ENCODE data around the gene HOXA6. TPM values are rescaled to one million over a fixed set of nuclear protein-coding genes. Genes with fewer than 3 reads are reported as not detected.

HOXA6 gene
- polyA plus RNA-seq, 1 experiment = 1.2 TPM

DNA sequence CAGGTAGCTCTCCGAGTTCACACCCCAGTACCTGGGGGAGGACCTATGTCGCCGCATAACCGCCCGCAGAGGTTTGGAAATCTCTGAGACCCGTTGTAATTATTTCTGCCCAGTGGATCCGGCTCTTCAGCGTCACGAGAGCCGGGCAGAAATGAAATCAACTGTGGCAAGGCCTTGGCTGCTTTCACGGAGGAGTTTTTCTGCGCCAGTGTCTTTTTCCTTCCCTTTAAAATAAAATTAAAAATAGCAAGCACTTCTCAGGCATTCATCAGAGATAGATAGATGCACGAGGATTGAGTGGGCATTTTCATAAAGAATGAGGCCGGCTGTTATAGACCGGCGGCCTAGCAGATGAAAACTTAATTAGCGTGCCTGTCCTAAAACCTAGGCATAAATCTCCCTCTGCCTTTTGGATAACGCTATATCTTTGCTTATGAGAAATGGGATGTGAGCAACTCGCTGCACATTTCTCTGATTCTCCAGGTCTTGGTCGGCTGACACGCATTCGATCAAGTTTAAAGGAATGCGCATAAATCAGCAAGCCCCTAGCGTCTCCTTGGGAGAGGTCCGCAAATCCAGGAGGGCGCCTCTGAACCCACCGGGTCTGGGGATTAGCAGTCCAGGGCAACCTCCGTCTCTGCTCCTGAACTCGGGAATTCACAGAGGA lies 45.9 kb upstream of the HOXA6 start:
- POLR2A ChIA-PET = interaction anchor here (0.7 kb wide), 1 partner anchor 10 kb away, joined by 4 read pairs; no protein-coding TSS in a partner anchor
- no peak for TF ChIP-seq CTCF (IDR thresholded peaks at IDR 0.05; ENCODE audit: low read depth, low read length)
- H3K4me3 ChIP-seq (ENCODE audit: low read depth, low read length) = no peak overlapping the region
- CTCF ChIA-PET = interaction anchor here (0.8 to 3.2 kb wide), 3 partner anchors 14 to 906 kb away, joined by 3 to 41 read pairs (median 3); no protein-coding TSS in a partner anchor
- H3K9me3 ChIP-seq (ENCODE audit: control insufficient read depth, insufficient read depth, low read length) = peaks cover 11% of the 10 kb centered on the region; the same call in 1 of the 2 replicates
- H3K27ac ChIP-seq (ENCODE audit: low read depth, low read length) = no peak overlapping the region
- H3K27me3 ChIP-seq (ENCODE audit: control insufficient read depth, insufficient read depth, low read length) = peaks cover 88% of the 10 kb centered on the region
- DNase-seq (ENCODE audit: low read depth, low spot score) = no peak

GRCh38 chr7:27192546-27193334 lies 45.2 kb upstream of the HOXA6 start:
- no peak overlapping the region for H3K27ac ChIP-seq (ENCODE audit: low read depth, low read length)
- peaks cover 15% of the 10 kb centered on the region; the same call in 1 of the 2 replicates for H3K9me3 ChIP-seq (ENCODE audit: control insufficient read depth, insufficient read depth, low read length)
- CTCF ChIA-PET = interaction anchor here (0.8 to 1.0 kb wide), 2 partner anchors 14 to 907 kb away, joined by 3 read pairs; no protein-coding TSS in a partner anchor
- no peak for TF ChIP-seq CTCF (IDR thresholded peaks at IDR 0.05; ENCODE audit: low read depth, low read length)
- DNase-seq (ENCODE audit: low read depth, low spot score) = no peak
- POLR2A ChIA-PET = interaction anchor here (0.6 kb wide), 1 partner anchor 907 kb away, joined by 3 read pairs; no protein-coding TSS in a partner anchor
- peaks cover 88% of the 10 kb centered on the region for H3K27me3 ChIP-seq (ENCODE audit: control insufficient read depth, insufficient read depth, low read length)
- H3K4me3 ChIP-seq (ENCODE audit: low read depth, low read length) = no peak overlapping the region

DNA sequence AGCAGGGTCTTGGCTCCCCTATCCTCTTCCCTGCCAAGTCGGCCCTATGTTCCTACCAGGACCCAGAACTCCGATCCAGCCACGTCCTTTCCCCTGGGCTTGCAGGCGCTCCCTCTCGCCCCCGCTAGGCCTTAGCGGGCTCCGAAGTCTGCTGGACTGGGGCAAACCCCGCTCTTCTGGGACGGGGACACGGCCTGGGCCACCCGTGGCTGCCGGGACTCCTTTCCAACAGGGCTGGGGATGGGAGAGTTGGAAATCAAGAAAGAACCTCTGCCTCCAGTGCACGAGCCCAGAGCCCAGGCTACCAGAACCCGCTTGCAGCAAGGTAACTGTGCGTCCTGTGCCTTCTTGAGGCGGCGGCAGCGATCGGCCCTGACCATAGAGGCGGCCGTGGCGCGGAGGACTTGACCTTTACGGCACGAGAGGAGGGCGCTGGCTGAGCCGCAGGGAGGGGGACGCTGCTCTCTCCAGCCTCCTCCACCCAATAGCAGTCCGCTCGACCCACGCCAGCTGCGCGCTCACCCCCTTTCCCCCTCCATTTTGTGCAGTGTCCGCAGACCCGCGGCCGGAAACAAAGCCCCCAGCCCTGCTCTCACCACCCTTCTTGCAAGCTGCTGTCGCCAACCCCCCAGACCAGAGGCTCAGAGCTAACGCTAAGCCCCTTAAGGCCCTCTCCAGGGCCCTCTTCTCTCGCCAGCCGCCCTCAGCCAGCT lies 44.4 kb upstream of the HOXA6 start:
- Histone ChIP-seq H3K27me3 (ENCODE audit: control insufficient read depth, insufficient read depth, low read length) (peaks cover 88% of the 10 kb centered on the region), H3K9me3 (ENCODE audit: control insufficient read depth, insufficient read depth, low read length) (peaks cover 15% of the 10 kb centered on the region; the same call in 1 of the 2 replicates), H3K27ac (ENCODE audit: low read depth, low read length) (no peak overlapping the region), H3K4me3 (ENCODE audit: low read depth, low read length) (no peak overlapping the region)
- POLR2A ChIA-PET = interaction anchor here (0.6 kb wide), 1 partner anchor 908 kb away, joined by 3 read pairs; no protein-coding TSS in a partner anchor
- TF ChIP-seq CTCF (IDR thresholded peaks at IDR 0.05; ENCODE audit: low read depth, low read length) = no peak
- no peak for DNase-seq (ENCODE audit: low read depth, low spot score)
- CTCF ChIA-PET = interaction anchor here (1.0 kb wide), 1 partner anchor 907 kb away, joined by 3 read pairs; no protein-coding TSS in a partner anchor

- no peak overlapping the region for H3K27ac ChIP-seq (ENCODE audit: low read depth, low read length)
- ChIA-PET CTCF (interaction anchor here (2.3 kb wide), 1 partner anchor 12 kb away, joined by 16 read pairs; no protein-coding TSS in a partner anchor), POLR2A (no interaction called here)
- peaks cover 91% of the 10 kb centered on the region for H3K27me3 ChIP-seq (ENCODE audit: control insufficient read depth, insufficient read depth, low read length)
- no peak for TF ChIP-seq CTCF (IDR thresholded peaks at IDR 0.05; ENCODE audit: low read depth, low read length)
- peaks cover 15% of the 10 kb centered on the region; the same call in 1 of the 2 replicates for H3K9me3 ChIP-seq (ENCODE audit: control insufficient read depth, insufficient read depth, low read length)
- DNase-seq (ENCODE audit: low read depth, low spot score) = no peak
- no peak overlapping the region for H3K4me3 ChIP-seq (ENCODE audit: low read depth, low read length)
Measured at GRCh38 chr7:27191161-27191731, 43.7 kb upstream of the HOXA6 start.
